ENCODE results near the gene ATXN7.

The ATXN7 gene

DNA sequence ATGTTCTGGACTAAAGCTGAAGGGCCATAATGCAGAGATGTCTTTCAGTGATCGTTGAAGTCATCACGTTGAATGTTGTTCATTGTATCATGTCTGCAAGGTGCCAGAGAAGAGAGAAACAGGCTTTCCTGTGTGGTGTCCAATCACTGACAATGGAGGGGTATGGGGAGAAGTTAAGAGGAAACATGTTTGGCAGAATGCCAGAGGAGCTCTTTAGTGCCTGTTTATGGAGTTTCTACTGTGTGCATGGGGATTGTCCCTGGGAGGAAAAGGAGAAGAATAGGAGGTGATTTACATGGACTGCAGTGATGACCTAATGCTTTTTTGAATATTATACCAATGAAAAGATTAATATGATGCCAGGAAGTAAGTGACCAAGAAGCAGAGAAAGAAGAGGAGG lies 36.8 kb downstream of the ATXN7 start:
- H3K4me1 ChIP-seq (ENCODE audit: control insufficient read depth in 2 of 2, insufficient read depth in 2 of 2, low read length in 2 of 2): peaks cover 0 to 3% of the 10 kb centered on the region in 2 donors
- H3K36me3 ChIP-seq (ENCODE audit: control insufficient read depth in 2 of 2, insufficient read depth in 2 of 2, low read length in 2 of 2): peaks cover 8 to 10% of the 10 kb centered on the region in 2 donors
- no peak overlapping the region for H3K9ac ChIP-seq (ENCODE audit: low read depth in 1 of 2, low read length in 2 of 2)
- no peaks in the 10 kb centered on the region for H3K9me3 ChIP-seq (ENCODE audit: control insufficient read depth in 2 of 2, low read length in 2 of 2)
- H3K4me3 ChIP-seq (ENCODE audit: low read length in 2 of 2): no peak overlapping the region
- H3K27me3 ChIP-seq (ENCODE audit: control insufficient read depth in 2 of 2, insufficient read depth in 2 of 2, low read length in 2 of 2): no peaks in the 10 kb centered on the region
- no peak overlapping the region for H3K27ac ChIP-seq (ENCODE audit: low read depth in 2 of 2, low read length in 2 of 2)

DNA sequence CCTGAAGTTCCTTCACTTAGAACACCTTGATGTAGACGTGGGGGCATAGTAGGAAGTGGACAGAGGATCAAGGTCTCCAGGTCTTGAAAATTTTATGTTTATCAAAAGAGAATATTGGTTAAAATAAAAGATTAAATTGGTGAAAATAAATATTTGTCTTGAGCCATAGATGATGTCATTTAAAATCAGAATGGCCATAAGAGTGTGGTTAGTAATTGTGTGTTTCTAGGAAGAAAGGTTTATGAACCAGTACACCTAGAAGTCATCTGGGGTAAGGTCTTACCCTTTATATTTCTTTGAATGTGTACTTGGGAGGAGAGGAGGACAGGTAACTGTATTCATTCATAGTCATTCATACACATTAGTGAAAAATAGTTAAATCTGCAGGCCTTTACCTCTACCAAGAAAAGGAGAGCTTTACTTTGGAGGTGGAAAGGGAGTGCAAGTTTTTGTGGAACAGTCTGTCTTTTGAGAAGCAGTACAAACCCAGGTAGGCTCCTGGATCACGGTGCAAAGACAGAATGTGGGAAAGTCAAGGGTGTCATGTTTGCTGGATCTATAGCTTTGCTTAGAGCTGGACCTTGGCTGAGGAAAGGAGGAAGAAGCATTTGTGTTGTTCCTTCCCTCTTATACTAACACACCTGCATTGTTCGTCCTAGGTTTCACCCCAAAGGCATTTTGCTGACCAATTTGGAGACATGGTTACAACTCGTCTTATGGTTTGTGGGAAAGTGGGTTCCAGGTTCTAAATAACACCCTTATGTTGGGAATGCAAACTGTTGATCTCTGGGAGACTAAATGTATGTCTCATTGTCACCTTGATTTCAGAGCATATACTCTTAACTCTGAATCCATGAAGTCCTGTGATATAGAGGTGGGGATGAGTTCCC lies 42.3 kb downstream of the ATXN7 start:
- Histone ChIP-seq H3K4me1 (ENCODE audit: control insufficient read depth in 2 of 2, insufficient read depth in 2 of 2, low read length in 2 of 2) (peaks cover 3 to 15% of the 10 kb centered on the region in 2 donors), H3K4me3 (ENCODE audit: low read length in 2 of 2) (no peak overlapping the region), H3K9me3 (ENCODE audit: control insufficient read depth in 2 of 2, low read length in 2 of 2) (no peaks in the 10 kb centered on the region)

DNA sequence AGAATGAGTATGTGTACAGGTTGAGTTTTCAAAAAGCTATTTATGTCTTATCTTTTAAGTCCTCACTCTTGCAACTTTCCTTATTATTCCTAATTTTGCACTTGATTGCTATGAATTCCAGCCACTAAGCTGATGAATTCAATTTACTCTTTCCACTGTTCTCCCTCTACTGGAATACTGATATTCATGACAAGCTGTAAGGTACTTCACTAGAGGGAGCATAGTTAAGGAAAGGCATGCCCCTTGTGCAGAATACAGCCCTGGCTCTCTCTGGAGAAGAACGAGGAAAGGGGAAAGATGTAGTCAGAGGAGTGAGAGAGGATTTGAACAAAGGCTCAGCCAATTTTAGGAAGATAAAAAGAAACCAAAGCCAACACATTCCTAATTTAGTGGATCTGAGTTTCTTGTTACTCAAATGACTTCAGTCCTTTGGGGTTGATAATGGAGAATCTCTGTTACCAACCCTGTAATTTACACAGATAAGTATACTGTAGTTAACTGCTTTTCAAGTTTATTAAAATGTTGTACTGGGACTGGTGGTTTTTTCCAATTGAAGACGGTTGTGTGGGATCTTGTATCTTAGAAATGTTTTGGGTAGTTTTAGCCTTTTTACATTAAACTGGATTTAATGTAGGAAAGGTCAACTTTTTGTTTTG lies 44.5 kb downstream of the ATXN7 start:
- H3K36me3 ChIP-seq (ENCODE audit: control insufficient read depth in 2 of 2, insufficient read depth in 2 of 2, low read length in 2 of 2): no peaks in the 10 kb centered on the region
- H3K27ac ChIP-seq (ENCODE audit: low read depth in 2 of 2, low read length in 2 of 2): no peak overlapping the region

More for the DNA sequence above, 42.3 kb downstream of the ATXN7 start:
- no peak overlapping the region for H3K9ac ChIP-seq (ENCODE audit: low read depth in 1 of 2, low read length in 2 of 2)
- no peaks in the 10 kb centered on the region for H3K27me3 ChIP-seq (ENCODE audit: control insufficient read depth in 2 of 2, insufficient read depth in 2 of 2, low read length in 2 of 2)
- H3K27ac ChIP-seq (ENCODE audit: low read depth in 2 of 2, low read length in 2 of 2): peak overlapping the region in 1 of 2 donors; percentile 43
- H3K36me3 ChIP-seq (ENCODE audit: control insufficient read depth in 2 of 2, insufficient read depth in 2 of 2, low read length in 2 of 2): no peaks in the 10 kb centered on the region

DNA sequence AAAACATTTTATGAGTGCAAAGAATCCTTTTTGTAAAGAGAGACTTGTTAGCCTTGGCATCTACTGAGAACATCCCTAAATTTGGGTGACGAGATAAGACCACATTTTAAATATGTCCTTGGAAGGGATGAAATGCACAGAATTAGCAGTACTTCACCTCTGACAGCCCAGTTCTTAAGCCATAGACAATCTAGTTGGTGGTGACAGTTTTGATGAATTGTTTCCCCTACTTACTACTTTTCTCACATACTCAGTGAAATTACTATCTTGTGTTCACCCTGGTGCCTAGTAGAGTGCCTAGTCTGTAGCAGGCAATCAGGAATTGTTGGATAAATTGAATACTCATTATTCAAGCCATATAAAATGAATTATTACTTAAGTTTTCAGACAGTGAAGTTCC lies 45.1 kb downstream of the ATXN7 start:
- Histone ChIP-seq H3K27ac (ENCODE audit: low read depth in 2 of 2, low read length in 2 of 2) (no peak overlapping the region), H3K4me1 (ENCODE audit: control insufficient read depth in 2 of 2, insufficient read depth in 2 of 2, low read length in 2 of 2) (peaks cover 17 to 28% of the 10 kb centered on the region in 2 donors), H3K4me3 (ENCODE audit: low read length in 2 of 2) (no peak overlapping the region), H3K9ac (ENCODE audit: low read depth in 1 of 2, low read length in 2 of 2) (no peak overlapping the region), H3K9me3 (ENCODE audit: control insufficient read depth in 2 of 2, low read length in 2 of 2) (no peaks in the 10 kb centered on the region), H3K27me3 (ENCODE audit: control insufficient read depth in 2 of 2, insufficient read depth in 2 of 2, low read length in 2 of 2) (no peaks in the 10 kb centered on the region), H3K36me3 (ENCODE audit: control insufficient read depth in 2 of 2, insufficient read depth in 2 of 2, low read length in 2 of 2) (no peaks in the 10 kb centered on the region)

More for the DNA sequence above, 44.5 kb downstream of the ATXN7 start:
- Histone ChIP-seq H3K4me1 (ENCODE audit: control insufficient read depth in 2 of 2, insufficient read depth in 2 of 2, low read length in 2 of 2) (peaks cover 12 to 23% of the 10 kb centered on the region in 2 donors), H3K9me3 (ENCODE audit: control insufficient read depth in 2 of 2, low read length in 2 of 2) (no peaks in the 10 kb centered on the region), H3K27me3 (ENCODE audit: control insufficient read depth in 2 of 2, insufficient read depth in 2 of 2, low read length in 2 of 2) (no peaks in the 10 kb centered on the region), H3K4me3 (ENCODE audit: low read length in 2 of 2) (no peak overlapping the region), H3K9ac (ENCODE audit: low read depth in 1 of 2, low read length in 2 of 2) (no peak overlapping the region)

DNA sequence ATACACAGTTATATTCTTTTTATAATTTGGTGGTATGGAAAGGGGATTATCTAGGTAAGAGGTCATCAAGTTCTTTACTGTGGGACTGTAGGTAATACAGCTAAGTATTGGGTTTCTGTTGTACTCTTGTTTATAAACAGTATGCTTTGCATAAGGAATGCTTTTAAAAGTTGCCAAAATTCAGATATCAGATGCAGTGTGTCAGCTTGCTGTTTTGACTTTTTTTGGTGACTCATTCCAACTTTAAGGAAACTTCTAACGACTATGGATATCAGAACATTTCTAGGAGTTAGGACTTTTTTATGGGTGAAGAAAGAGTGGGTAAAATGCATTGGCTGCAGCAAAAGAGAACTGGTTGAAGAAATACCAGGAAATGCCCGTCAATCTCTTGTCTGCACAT lies 45.8 kb downstream of the ATXN7 start:
- H3K4me1 ChIP-seq (ENCODE audit: control insufficient read depth in 2 of 2, insufficient read depth in 2 of 2, low read length in 2 of 2): peaks cover 22 to 34% of the 10 kb centered on the region in 2 donors
- H3K4me3 ChIP-seq (ENCODE audit: low read length in 2 of 2): no peak overlapping the region
- H3K9ac ChIP-seq (ENCODE audit: low read depth in 1 of 2, low read length in 2 of 2): no peak overlapping the region
- H3K27ac ChIP-seq (ENCODE audit: low read depth in 2 of 2, low read length in 2 of 2): no peak overlapping the region
- H3K27me3 ChIP-seq (ENCODE audit: control insufficient read depth in 2 of 2, insufficient read depth in 2 of 2, low read length in 2 of 2): no peaks in the 10 kb centered on the region
- H3K36me3 ChIP-seq (ENCODE audit: control insufficient read depth in 2 of 2, insufficient read depth in 2 of 2, low read length in 2 of 2): no peaks in the 10 kb centered on the region
- H3K9me3 ChIP-seq (ENCODE audit: control insufficient read depth in 2 of 2, low read length in 2 of 2): no peaks in the 10 kb centered on the region

DNA sequence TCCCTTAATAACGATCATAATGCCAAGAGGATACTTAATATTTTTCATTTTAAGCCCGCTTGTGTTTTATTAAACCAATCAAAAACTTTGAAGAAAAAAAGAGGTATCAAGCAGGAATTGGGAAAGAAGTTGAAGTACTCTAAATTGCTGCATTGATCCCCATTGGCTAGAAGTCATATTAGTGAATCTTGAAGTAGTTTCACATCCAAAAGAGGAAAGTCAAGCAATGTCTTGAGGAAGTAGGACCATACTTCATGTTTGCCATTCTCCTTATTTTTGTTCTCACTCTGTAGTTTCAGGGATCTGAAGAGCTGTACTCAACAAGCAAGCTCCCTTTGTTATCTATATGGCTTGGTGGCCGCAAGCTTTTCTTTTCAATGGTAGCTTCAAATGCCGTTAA lies 46.3 kb downstream of the ATXN7 start:
- peaks cover 22 to 35% of the 10 kb centered on the region in 2 donors for H3K4me1 ChIP-seq (ENCODE audit: control insufficient read depth in 2 of 2, insufficient read depth in 2 of 2, low read length in 2 of 2)
- no peak overlapping the region for H3K4me3 ChIP-seq (ENCODE audit: low read length in 2 of 2)
- H3K9ac ChIP-seq (ENCODE audit: low read depth in 1 of 2, low read length in 2 of 2): no peak overlapping the region
- no peaks in the 10 kb centered on the region for H3K36me3 ChIP-seq (ENCODE audit: control insufficient read depth in 2 of 2, insufficient read depth in 2 of 2, low read length in 2 of 2)
- H3K9me3 ChIP-seq (ENCODE audit: control insufficient read depth in 2 of 2, low read length in 2 of 2): no peaks in the 10 kb centered on the region
- H3K27ac ChIP-seq (ENCODE audit: low read depth in 2 of 2, low read length in 2 of 2): no peak overlapping the region
- H3K27me3 ChIP-seq (ENCODE audit: control insufficient read depth in 2 of 2, insufficient read depth in 2 of 2, low read length in 2 of 2): no peaks in the 10 kb centered on the region

DNA sequence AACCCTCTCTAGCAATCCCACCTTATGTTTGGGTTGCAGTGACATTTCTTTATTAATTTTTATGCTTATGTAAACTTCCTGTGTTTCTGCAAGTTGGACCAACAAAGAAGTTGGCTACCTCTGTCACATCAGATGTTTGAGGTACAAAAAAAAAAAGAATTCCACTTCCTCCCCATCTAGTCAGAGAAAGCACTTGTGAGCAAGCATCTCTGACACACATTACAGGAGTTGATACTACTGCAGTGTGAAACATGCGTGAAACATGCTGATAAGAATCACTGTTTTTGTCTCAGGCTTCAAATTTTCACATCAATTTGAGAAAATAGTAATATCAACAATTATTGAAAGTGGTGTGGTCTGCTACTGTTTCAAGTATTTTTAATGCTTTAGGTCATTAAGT lies 47.2 kb downstream of the ATXN7 start:
- peak overlapping the region in 1 of 2 donors; percentile 83 for H3K4me3 ChIP-seq (ENCODE audit: low read length in 2 of 2)

DNA sequence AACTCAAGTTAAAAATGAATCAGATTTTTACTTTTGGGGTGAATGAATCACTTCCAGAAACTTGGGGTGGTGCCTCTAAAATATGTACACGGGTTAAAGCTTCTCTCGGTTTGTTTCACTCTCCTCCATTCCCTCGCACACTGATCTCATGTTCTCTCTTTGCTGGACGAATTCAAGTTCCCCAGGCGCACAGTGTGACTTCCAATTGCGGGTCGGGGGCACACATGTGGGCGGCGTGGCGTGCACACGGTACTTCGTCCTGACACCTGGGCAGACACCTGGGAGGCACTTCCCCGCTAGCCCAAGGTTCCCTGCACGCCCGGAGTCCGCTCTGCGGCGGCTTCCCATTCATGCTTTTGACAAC lies 47.8 kb downstream of the ATXN7 start:
- Histone ChIP-seq H3K27ac (ENCODE audit: low read depth in 2 of 2, low read length in 2 of 2) (peak overlapping the region; percentile 93 to 95), H3K27me3 (ENCODE audit: control insufficient read depth in 2 of 2, insufficient read depth in 2 of 2, low read length in 2 of 2) (no peaks in the 10 kb centered on the region), H3K9me3 (ENCODE audit: control insufficient read depth in 2 of 2, low read length in 2 of 2) (no peaks in the 10 kb centered on the region), H3K36me3 (ENCODE audit: control insufficient read depth in 2 of 2, insufficient read depth in 2 of 2, low read length in 2 of 2) (peaks cover under 1 to 2% of the 10 kb centered on the region in 2 donors), H3K4me3 (ENCODE audit: low read length in 2 of 2) (peak overlapping the region; percentile 64 to 83), H3K4me1 (ENCODE audit: control insufficient read depth in 2 of 2, insufficient read depth in 2 of 2, low read length in 2 of 2) (peaks cover 22 to 29% of the 10 kb centered on the region in 2 donors), H3K9ac (ENCODE audit: low read depth in 1 of 2, low read length in 2 of 2) (peak overlapping the region; percentile 84 to 86)

More for the DNA sequence above, 47.2 kb downstream of the ATXN7 start:
- H3K9ac ChIP-seq (ENCODE audit: low read depth in 1 of 2, low read length in 2 of 2): peak overlapping the region; percentile 84 to 86
- peaks cover 22 to 35% of the 10 kb centered on the region in 2 donors for H3K4me1 ChIP-seq (ENCODE audit: control insufficient read depth in 2 of 2, insufficient read depth in 2 of 2, low read length in 2 of 2)
- H3K27me3 ChIP-seq (ENCODE audit: control insufficient read depth in 2 of 2, insufficient read depth in 2 of 2, low read length in 2 of 2): no peaks in the 10 kb centered on the region
- H3K9me3 ChIP-seq (ENCODE audit: control insufficient read depth in 2 of 2, low read length in 2 of 2): no peaks in the 10 kb centered on the region
- H3K27ac ChIP-seq (ENCODE audit: low read depth in 2 of 2, low read length in 2 of 2): peak overlapping the region; percentile 93 to 95
- H3K36me3 ChIP-seq (ENCODE audit: control insufficient read depth in 2 of 2, insufficient read depth in 2 of 2, low read length in 2 of 2): no peaks in the 10 kb centered on the region

DNA sequence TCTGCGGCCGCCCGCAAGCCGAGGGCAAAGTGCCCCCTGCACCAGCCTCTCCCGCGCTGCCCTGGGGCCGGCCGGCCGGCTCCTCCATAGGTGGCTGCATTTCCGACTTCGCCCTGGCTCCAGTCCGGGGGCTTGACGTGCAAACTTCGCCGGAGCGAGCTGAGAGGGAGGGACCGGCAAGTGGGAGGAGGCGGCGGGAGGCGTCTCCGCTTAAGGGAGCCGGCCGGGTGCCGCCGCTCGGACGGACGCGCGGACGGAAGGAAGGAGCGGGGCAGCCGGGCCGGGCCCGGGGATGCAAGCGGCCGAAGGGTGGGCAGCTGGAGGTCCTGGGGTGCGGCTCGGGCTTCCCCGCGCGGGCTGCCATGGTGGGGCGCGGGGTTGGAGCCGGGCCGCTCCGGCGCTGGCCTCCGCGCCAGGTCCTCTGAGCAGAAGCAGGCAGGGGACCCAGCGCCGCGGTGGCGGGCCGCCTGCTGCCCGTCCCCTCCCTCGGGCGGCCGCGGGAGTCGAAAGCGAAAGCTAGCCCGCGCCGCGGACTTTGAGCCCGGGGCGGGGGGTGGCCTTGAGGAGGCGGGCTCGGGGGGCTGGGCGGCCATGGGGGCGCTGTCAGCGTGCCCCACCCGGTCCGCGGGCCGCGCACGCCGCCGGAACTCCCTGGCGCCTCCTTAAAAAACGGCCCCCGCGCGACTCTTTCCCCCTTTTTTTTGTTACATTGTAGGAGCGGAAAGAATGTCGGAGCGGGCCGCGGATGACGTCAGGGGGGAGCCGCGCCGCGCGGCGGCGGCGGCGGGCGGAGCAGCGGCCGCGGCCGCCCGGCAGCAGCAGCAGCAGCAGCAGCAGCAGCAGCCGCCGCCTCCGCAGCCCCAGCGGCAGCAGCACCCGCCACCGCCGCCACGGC lies 48.5 kb downstream of the ATXN7 start, which contains the start of gene SCAANT1:
Gene SCAANT1 (minus strand): TSS at position 511 of the 895 bp plus-strand sequence.
- no peaks in the 10 kb centered on the region for H3K9me3 ChIP-seq (ENCODE audit: control insufficient read depth in 2 of 2, low read length in 2 of 2)
- H3K27me3 ChIP-seq (ENCODE audit: control insufficient read depth in 2 of 2, insufficient read depth in 2 of 2, low read length in 2 of 2): no peaks in the 10 kb centered on the region
- H3K4me1 ChIP-seq (ENCODE audit: control insufficient read depth in 2 of 2, insufficient read depth in 2 of 2, low read length in 2 of 2): peaks cover 22 to 26% of the 10 kb centered on the region in 2 donors
- H3K9ac ChIP-seq (ENCODE audit: low read depth in 1 of 2, low read length in 2 of 2): peak within 1 kb of the TSS; percentile 84 to 86
- H3K4me3 ChIP-seq (ENCODE audit: low read length in 2 of 2): peak within 1 kb of the TSS; percentile 73 to 83
- peaks cover 3 to 6% of the 10 kb centered on the region in 2 donors for H3K36me3 ChIP-seq (ENCODE audit: control insufficient read depth in 2 of 2, insufficient read depth in 2 of 2, low read length in 2 of 2)
- peak within 1 kb of the TSS; percentile 93 to 95 for H3K27ac ChIP-seq (ENCODE audit: low read depth in 2 of 2, low read length in 2 of 2)
